ENCODE measurements around the gene TMEM263.
"Not testable (repeated sequence)": the region's sequence is repeated elsewhere in the genome, so short reads cannot be mapped to it uniquely, and the experiment has no call there.

Gene TMEM263

DNA sequence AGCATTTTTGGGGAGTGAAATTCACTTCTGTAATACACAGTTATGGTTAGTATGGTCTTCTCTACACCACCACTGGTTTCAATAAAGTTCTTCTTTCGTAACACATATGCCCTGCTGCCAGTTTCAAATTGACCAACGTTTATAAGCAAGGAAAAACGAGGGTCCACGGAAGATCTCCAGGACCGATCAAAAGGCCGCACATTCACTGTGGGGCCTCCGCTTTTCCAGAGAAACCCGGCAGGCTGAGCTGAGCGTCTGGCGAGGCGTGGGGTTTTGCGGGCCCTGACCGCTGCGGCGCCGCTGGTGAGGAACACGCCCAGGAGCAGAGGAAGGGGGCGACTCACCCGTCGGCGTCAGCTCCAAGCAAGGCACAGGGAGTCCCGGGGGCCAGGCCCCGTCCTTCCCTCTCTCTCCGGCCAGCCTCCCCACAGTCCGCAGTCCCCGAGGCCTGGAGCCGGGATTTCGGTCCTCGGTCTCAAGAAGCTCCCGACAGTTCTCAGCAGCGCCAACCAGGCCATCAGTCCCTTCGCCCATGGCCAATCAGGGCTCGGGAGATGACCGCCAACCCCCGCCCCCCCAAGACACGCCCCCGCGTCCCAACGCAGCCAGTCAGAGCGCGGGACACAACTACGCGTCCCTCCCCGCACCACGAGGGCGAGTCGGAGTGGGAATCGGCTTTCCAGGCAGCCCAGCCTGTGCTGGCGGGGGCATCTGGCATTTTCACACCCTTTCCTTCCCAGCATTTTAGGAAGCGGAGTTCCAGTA is 31.1 kb downstream of the TMEM263 start, which contains the start of gene MTERF2:
TSS of gene MTERF2 (minus strand) at position 522 of the 765 bp plus-strand sequence. CDS start 8,432 bp downstream, outside the sequence.
- peak; percentile 63 for DNase-seq (ENCODE audit: low read depth)

GRCh38 chr12:106987846-106988245 is 32.1 kb downstream of the TMEM263 start:
- DNase-seq (ENCODE audit: low read depth) = no peak

- no peak for DNase-seq (ENCODE audit: low read depth)
These were observed 39.0 kb downstream of the TMEM263 start for GRCh38 chr12:106994579-106995220.

GRCh38 chr12:106996102-106996501 is 40.4 kb downstream of the TMEM263 start:
- DNase-seq (ENCODE audit: low read depth) = not testable (repeated sequence)

- no peak for DNase-seq (ENCODE audit: low read depth)
These were observed 42.2 kb downstream of the TMEM263 start for GRCh38 chr12:106997916-106998315.

GRCh38 chr12:106999446-106999845 is 43.7 kb downstream of the TMEM263 start:
- DNase-seq (ENCODE audit: low read depth) = no peak

DNA sequence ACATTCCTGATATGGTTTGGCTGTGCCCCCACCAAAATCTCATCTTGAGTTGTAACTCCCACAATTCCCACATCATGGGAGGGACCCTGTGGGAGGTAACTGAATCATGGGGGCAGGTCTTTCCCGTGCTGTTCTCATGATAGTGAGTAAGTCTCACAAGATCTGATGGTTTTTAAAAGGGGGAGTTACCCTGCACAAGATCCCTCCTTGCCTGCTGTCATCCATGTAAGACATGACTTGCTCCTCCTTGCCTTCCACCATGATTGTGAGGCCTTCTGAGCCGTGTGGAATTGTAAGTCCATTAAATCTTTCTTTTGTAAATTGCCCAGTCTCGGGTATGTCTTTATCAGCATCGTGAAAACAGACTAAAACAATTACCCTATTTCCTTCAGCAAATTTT is 47.0 kb downstream of the TMEM263 start:
- not testable (repeated sequence) for DNase-seq (ENCODE audit: low read depth)

GRCh38 chr12:107007411-107007810 is 51.7 kb downstream of the TMEM263 start:
- no peak for DNase-seq (ENCODE audit: low read depth)

- no peak for DNase-seq (ENCODE audit: low read depth)
These were observed 55.8 kb downstream of the TMEM263 start for GRCh38 chr12:107011519-107011918.

DNA sequence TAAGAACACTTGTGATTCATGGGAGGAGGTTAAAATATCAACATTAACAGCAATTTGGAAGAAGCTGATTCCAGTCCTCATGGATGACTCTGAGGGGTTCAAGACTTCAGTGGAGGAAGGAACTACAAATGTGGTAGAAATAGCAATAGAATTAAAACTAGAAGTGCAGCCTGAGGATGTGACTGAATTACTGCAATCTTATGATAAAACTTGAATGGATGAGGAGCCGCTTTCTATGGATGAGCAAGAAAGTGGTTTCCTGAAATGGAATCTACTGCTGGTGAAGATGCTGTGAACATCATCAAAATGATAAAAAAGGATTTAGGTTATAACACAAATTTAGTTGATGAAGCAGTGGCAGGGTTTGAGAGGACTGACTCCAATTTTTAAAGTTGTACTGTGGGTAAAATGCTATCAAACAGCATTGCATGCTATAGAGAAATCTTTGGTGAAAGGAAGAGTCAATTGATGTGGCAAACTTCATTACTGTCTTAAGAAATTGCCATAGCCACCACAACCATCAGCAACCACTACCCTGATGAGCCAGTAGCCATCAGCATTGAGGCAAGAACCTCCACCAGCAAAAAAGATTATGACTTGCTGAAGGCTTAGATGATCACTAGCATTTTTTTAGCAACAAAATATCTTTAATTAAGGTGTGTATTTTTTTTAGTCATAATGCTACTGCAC is 57.2 kb downstream of the TMEM263 start:
- no peak for DNase-seq (ENCODE audit: low read depth)

- DNase-seq (ENCODE audit: low read depth) = no peak
These were observed 58.3 kb downstream of the TMEM263 start for GRCh38 chr12:107014055-107014454.

GRCh38 chr12:107017042-107017441 is 61.3 kb downstream of the TMEM263 start:
- no peak for DNase-seq (ENCODE audit: low read depth)

- no peak for DNase-seq (ENCODE audit: low read depth)
These were observed 63.8 kb downstream of the TMEM263 start for GRCh38 chr12:107019546-107019945.
